Esophagus squamous epithelium (tissue), 5 donors: ENCODE data around the gene BOK. TPM values are rescaled to one million over a fixed set of nuclear protein-coding genes. Genes with fewer than 3 reads are reported as not detected.

Experiments
- DNase-seq: peaks from one replicate; lab custom pipeline; 2025; lab: John Stamatoyannopoulos, UW
- H3K27ac ChIP-seq, 4 donors: fragments of 200-600 bp; sonication (generic); one replicate each; pipeline ENCODE4 v1.5.1; 2016 to 2019; ENCODE audit warnings: mild to moderate bottlenecking in 1 of 4
- H3K27me3 ChIP-seq, 4 donors: fragments of 200-600 bp; sonication (generic); 1 replicate in 3 of 4; 2 replicates in 1 of 4; pipeline versions ENCODE4 v1.5.1 to v1.6.0; 2017 to 2021; ENCODE audit warnings: antibody characterized with exemption in 1 of 4
- H3K36me3 ChIP-seq, 3 donors: fragments of 200-600 bp; sonication (generic); one replicate each; pipeline ENCODE4 v1.5.1; 2016 to 2019
- H3K4me1 ChIP-seq, 3 donors: fragments of 200-600 bp; sonication (generic); one replicate each; pipeline ENCODE4 v1.5.1; 2017 to 2019
- H3K4me3 ChIP-seq, 4 donors: fragments of 200-600 bp; sonication (generic); 1 replicate in 3 of 4; 2 replicates in 1 of 4; pipeline ENCODE4 v1.5.1; 2016 to 2019; ENCODE audit warnings: mild to moderate bottlenecking in 2 of 4, moderate library complexity in 1 of 4
- H3K9me3 ChIP-seq, 3 donors: fragments of 200-600 bp; sonication (generic); one replicate each; pipeline ENCODE4 v1.5.1; 2016 to 2019
- CTCF ChIP-seq, 6 experiments: fragments of 450-650 bp in 4 of 6; fragments of 200-600 bp in 2 of 6; sonication (generic) in 2 of 6; IDR thresholded peaks; one replicate each; pipeline ENCODE4 v1.5.1; 2016 to 2019; ENCODE audit warnings: antibody characterized with exemption in 6 of 6, mild to moderate bottlenecking in 4 of 6, moderate library complexity in 4 of 6
- POLR2A ChIP-seq, 4 donors: fragments of 450-650 bp; IDR thresholded peaks; one replicate each; pipeline ENCODE4 v1.6.1; 2017; ENCODE audit warnings: antibody characterized with exemption in 4 of 4, mild to moderate bottlenecking in 4 of 4, moderate library complexity in 3 of 4
- WGBS, 2 donors: methylation state at CpG; one replicate each; pipeline ENCODE4 v1.1.5; 2018; 5-methylcytosine and 5-hydroxymethylcytosine counted together
- intact Hi-C: fragments of 100-400 bp; cut with DNase I; formaldehyde crosslinking; loops from one replicate; pipeline ENCODE4 v1.15.0; 2022
- small RNA-seq, 4 donors: library from RNA; depleted of rRNA; stranded (forward); fragments of <200 nt; gene quantifications; one replicate each; pipeline ENCODE3, GENCODE V24; 2016
- total RNA-seq, 4 donors: library from RNA; depleted of rRNA; stranded (reverse); fragments of >200 nt; gene quantifications; one replicate each; pipeline ENCODE4 v1.1.0, GENCODE V29; 2016
- donor health status: DM: yes; HTN: yes; CAD: no.

The BOK gene
- total RNA-seq, 4 donors from 2014 or later: 35.5 to 57.1 (median 51.2) TPM

GRCh38 chr2:241620419-241620769 is 61.8 kb downstream of the BOK start:
- Histone ChIP-seq H3K9me3 (no peaks in the 10 kb centered on the region), H3K27ac (no peak overlapping the region), H3K4me1 (peaks cover 0 to 26% (median 0%) of the 10 kb centered on the region in 3 donors), H3K36me3 (peaks cover 0 to 38% (median 0%) of the 10 kb centered on the region in 3 donors), H3K4me3 (no peak overlapping the region), H3K27me3 (no peaks in the 10 kb centered on the region)
- 52 to 63% methylated on average over 6 of the region's 6 CpGs for WGBS, 2 donors
- TF ChIP-seq CTCF (IDR thresholded peaks at IDR 0.05): no peak
- no peak for TF ChIP-seq POLR2A (IDR thresholded peaks at IDR 0.05)
- no peak for DNase-seq
- intact Hi-C loops: no loop called here

Small RNA genes lying within 50 kb of the gene (small RNA-seq; reads per million reads assigned to genes)
- 0 reads per million in 4 donors for gene RNA5SP122

Other genes with a start within 250 kb of the BOK start
- 100 to 1,000 TPM; 239 to 310 (median 273) TPM for gene HDLBP, start 243.1 kb upstream of the BOK start, total RNA-seq
- 100 to 1,000 TPM in 3 of 4 donors, 10 to 100 TPM in 1; 95.9 to 236 (median 185) TPM for gene SEPTIN2, start 242.8 kb upstream of the BOK start, total RNA-seq
- gene FARP2, start 202.5 kb upstream of the BOK start, total RNA-seq: 10 to 100 TPM; 20.8 to 41.8 (median 37.1) TPM
- 100 to 1,000 TPM; 137 to 156 (median 140) TPM for gene STK25, start 50.2 kb upstream of the BOK start, total RNA-seq
- 10 to 100 TPM; 40.7 to 53.2 (median 46.4) TPM for gene THAP4, start 78.4 kb downstream of the BOK start, total RNA-seq
- gene ATG4B, start 78.9 kb downstream of the BOK start, total RNA-seq: 10 to 100 TPM; 33.0 to 60.9 (median 45.6) TPM
- 10 to 100 TPM; 14.6 to 40.3 (median 21.9) TPM for gene DTYMK, start 128.1 kb downstream of the BOK start, total RNA-seq
- gene ING5, start 143.3 kb downstream of the BOK start, total RNA-seq: 10 to 100 TPM; 10.4 to 39.3 (median 18.8) TPM
- gene D2HGDH, start 175.9 kb downstream of the BOK start, total RNA-seq: 10 to 100 TPM; 16.9 to 33.4 (median 23.6) TPM
- gene GAL3ST2, start 218.1 kb downstream of the BOK start, total RNA-seq: under 1 TPM in 1 of 4 donors, not detected in 3; 0.38 TPM